ENCODE results near the gene SERPINE1.
A peak's percentile ranks its signal among the peaks of the same experiment; 100 is the strongest.
"Not testable (repeated sequence)": the region's sequence is repeated elsewhere in the genome, so short reads cannot be mapped to it uniquely, and the experiment has no call there.

The SERPINE1 gene

GRCh38 chr7:101103701-101104100, 23.2 kb upstream of the SERPINE1 start:
- not testable (repeated sequence) for DNase-seq

- DNase-seq = no peak
Measured at GRCh38 chr7:101104193-101104713, 22.7 kb upstream of the SERPINE1 start.

- DNase-seq = no peak
Measured at GRCh38 chr7:101104799-101105198, 22.1 kb upstream of the SERPINE1 start.

- not testable (repeated sequence) for DNase-seq
Measured at GRCh38 chr7:101105248-101105647, 21.7 kb upstream of the SERPINE1 start.

- no peak for DNase-seq
Measured at GRCh38 chr7:101106386-101106785, 20.5 kb upstream of the SERPINE1 start.

- no peak for DNase-seq
Measured at GRCh38 chr7:101108330-101108857, 18.5 kb upstream of the SERPINE1 start.

GRCh38 chr7:101108961-101109360, 17.9 kb upstream of the SERPINE1 start:
- no peak for DNase-seq

- DNase-seq = no peak
Measured at GRCh38 chr7:101109368-101109767, 17.5 kb upstream of the SERPINE1 start.

GRCh38 chr7:101111261-101111660, 15.6 kb upstream of the SERPINE1 start:
- no peak for DNase-seq

GRCh38 chr7:101112233-101112632, 14.7 kb upstream of the SERPINE1 start:
- DNase-seq = peak; percentile 83

GRCh38 chr7:101113140-101113539, 13.8 kb upstream of the SERPINE1 start:
- not testable (repeated sequence) for DNase-seq

- no peak for DNase-seq
Measured at GRCh38 chr7:101113836-101114235, 13.1 kb upstream of the SERPINE1 start.

- DNase-seq = peak; percentile 77
Measured at GRCh38 chr7:101114492-101114891, 12.4 kb upstream of the SERPINE1 start.

- no peak for DNase-seq
Measured at GRCh38 chr7:101115215-101115614, 11.7 kb upstream of the SERPINE1 start.

- no peak for DNase-seq
Measured at GRCh38 chr7:101116898-101117297, 10.0 kb upstream of the SERPINE1 start.

- no peak for DNase-seq
Measured at GRCh38 chr7:101118856-101119255, 8.0 kb upstream of the SERPINE1 start.

GRCh38 chr7:101119876-101120275, 7.0 kb upstream of the SERPINE1 start:
- DNase-seq = no peak

- no peak for DNase-seq
Measured at GRCh38 chr7:101120315-101120714, 6.6 kb upstream of the SERPINE1 start.

- DNase-seq = not testable (repeated sequence)
Measured at GRCh38 chr7:101121631-101121990, 5.3 kb upstream of the SERPINE1 start.

GRCh38 chr7:101121991-101122932, 4.6 kb upstream of the SERPINE1 start:
- DNase-seq = peak; percentile 100

GRCh38 chr7:101122933-101123702, 3.8 kb upstream of the SERPINE1 start:
- DNase-seq = no peak

GRCh38 chr7:101123703-101124068, 3.2 kb upstream of the SERPINE1 start:
- no peak for DNase-seq

- peak; percentile 77 for DNase-seq
Measured at GRCh38 chr7:101124376-101125056, 2.4 kb upstream of the SERPINE1 start.
